ENCODE data around the gene ZNF101.
"Not testable (repeated sequence)": the region's sequence is repeated elsewhere in the genome, so short reads cannot be mapped to it uniquely, and the experiment has no call there.

- TF ChIP-seq CTCF (IDR thresholded peaks at IDR 0.05; ENCODE audit: insufficient read depth, low read length); POLR2AphosphoS5 (IDR thresholded peaks at IDR 0.05; ENCODE audit: low read depth); REST (IDR thresholded peaks at IDR 0.05; ENCODE audit: insufficient replicate concordance, low read depth): not testable (repeated sequence)
These were observed 17.5 kb downstream of the ZNF101 start for GRCh38 chr19:19686119-19686518.

All from HL-60 (cell line).